ENCODE results near the gene ZEB2. TPM values are rescaled to one million over a fixed set of nuclear protein-coding genes. Genes with fewer than 3 reads are reported as not detected.

The ZEB2 gene
- total and polyA plus RNA-seq, 9 donors, result 55.3 to 250 (median 174) TPM

GRCh38 chr2:144339048-144339447 lies 180.9 kb downstream of the ZEB2 start:
- Histone ChIP-seq H3K36me3 (no peaks in the 10 kb centered on the region), H3K4me3 (no peak overlapping the region), H3K4me1 (ENCODE audit: insufficient read depth) (no peaks in the 10 kb centered on the region), H3K9me3 (no peaks in the 10 kb centered on the region), H3K27me3 (no peaks in the 10 kb centered on the region), H3K27ac (no peak overlapping the region)
- TF ChIP-seq CTCF (IDR thresholded peaks at IDR 0.05) (no peak), EP300 (IDR thresholded peaks at IDR 0.05) (no peak), POLR2A (IDR thresholded peaks at IDR 0.05) (no peak)
- intact Hi-C loops (cut with DNase I), result loop anchor here in 2 of 4 donors (10.0 kb wide), 1 partner anchor 176 kb away; no protein-coding TSS in a partner anchor
- WGBS, 3 donors, result 27 to 40% (median 31%) methylated on average over 2 of the region's 2 CpGs
- DNase-seq, result no peak

GRCh38 chr2:144334551-144334950 lies 185.4 kb downstream of the ZEB2 start:
- Histone ChIP-seq H3K9me3 (no peaks in the 10 kb centered on the region), H3K4me3 (no peak overlapping the region), H3K36me3 (no peaks in the 10 kb centered on the region), H3K4me1 (ENCODE audit: insufficient read depth) (peaks cover 2% of the 10 kb centered on the region), H3K27ac (no peak overlapping the region), H3K27me3 (no peaks in the 10 kb centered on the region)
- 80 to 86% (median 82%) methylated on average over 4 of the region's 4 CpGs for WGBS, 3 donors
- DNase-seq, result no peak
- intact Hi-C loops (cut with DNase I), result loop anchor here in 3 of 4 donors (5.0 to 10.0 kb wide), 3 partner anchors 180 to 397 kb away; no protein-coding TSS in a partner anchor
- TF ChIP-seq CTCF (IDR thresholded peaks at IDR 0.05) (no peak), EP300 (IDR thresholded peaks at IDR 0.05) (no peak), POLR2A (IDR thresholded peaks at IDR 0.05) (no peak)

Small RNA genes lying within 50 kb of the gene (small RNA-seq; reads per million reads assigned to genes)
- not detected for gene RF01987

All from ovary (tissue), 9 donors.